GM21619 (cell line): ENCODE measurements around the gene SLC7A14.

Experiments used
- ATAC-seq: cut with Tn5 transposase; IDR thresholded peaks from one replicate; pipeline ENCODE4 v1.9.1; 2021; ENCODE audit not compliant: unreplicated experiment

SLC7A14 gene

DNA sequence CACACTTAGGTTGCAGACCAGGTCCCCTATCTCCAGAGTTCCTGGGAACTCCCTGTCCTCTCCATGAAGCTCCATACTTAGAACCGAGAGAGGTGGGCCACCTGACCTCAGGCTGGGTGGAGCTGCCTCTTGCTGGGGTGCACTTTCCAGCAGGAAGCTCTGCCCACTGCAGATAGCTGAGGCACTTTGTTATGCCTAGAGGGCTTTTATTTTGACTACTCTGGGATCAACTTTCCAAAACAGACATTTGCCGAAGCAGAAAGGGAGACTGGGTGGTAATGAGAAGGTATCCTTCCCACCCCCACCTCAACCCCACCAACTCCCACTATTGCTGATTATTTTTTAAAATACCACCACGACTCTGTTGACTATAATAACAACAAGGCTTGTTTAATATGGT, 112.5 kb downstream of the SLC7A14 start:
- ATAC-seq, result no peak

DNA sequence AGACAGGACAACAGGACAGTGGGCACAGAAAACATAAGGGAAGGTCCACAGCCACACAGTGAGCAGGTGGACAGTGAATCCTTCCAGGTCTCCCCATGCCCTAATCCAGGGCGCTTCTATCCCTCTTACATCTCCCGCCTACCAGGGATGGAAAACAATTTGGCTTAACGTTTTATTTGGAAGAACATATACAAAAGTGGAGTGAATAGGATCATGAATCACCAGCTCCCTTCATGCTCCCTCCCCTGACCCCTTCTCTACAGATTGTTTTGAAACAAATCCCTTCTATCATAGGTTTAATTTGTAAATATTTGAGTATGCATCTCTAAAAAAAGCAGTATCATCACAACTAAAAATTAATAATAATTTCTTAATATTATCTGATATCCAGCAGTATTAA, 114.7 kb downstream of the SLC7A14 start:
- no peak for ATAC-seq

DNA sequence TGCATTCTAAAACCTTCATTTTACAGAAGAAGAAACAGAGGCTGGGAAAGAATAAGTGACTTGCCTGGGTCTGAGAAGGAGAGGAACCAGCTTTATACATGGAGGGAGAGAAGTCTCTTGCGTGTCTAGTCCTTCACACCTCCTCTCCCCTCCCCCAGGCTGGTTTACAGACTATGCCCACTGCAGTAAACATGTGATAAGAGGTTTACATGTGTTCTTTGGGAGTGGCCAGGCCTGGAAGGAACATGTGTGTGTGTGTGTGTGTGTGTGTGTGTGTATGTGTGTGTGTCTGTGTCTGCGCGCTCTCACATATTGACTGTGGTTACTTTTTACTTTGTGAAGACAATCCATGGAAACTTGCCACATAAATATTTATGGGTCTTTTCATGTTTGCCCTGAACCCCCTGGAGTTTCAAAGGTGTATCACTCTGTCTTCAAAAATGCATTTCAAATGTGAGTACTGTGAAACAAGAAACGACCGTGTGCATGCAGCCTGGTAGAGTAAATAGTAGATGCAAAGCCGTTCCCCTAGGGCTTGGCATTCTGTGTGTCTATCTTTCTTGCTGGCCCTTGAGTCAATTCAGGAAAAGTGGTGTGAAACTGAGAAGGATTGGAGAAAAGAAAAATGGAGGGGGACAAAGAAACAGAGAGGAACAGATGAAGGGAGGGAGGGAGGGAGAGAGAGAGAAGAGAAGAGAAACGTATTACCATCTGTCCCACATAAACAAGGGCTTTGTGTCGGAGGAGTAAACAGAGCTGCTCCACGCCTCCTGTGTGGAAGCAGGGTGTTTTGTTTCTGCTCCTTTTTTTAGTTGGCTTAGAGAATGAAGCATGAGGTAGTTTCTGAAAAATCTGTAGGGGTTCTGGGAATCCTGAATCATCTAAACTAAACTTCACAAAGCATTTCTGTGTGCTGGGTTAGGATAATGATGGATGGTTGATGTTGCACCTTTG, 115.5 kb downstream of the SLC7A14 start:
- no peak for ATAC-seq

DNA sequence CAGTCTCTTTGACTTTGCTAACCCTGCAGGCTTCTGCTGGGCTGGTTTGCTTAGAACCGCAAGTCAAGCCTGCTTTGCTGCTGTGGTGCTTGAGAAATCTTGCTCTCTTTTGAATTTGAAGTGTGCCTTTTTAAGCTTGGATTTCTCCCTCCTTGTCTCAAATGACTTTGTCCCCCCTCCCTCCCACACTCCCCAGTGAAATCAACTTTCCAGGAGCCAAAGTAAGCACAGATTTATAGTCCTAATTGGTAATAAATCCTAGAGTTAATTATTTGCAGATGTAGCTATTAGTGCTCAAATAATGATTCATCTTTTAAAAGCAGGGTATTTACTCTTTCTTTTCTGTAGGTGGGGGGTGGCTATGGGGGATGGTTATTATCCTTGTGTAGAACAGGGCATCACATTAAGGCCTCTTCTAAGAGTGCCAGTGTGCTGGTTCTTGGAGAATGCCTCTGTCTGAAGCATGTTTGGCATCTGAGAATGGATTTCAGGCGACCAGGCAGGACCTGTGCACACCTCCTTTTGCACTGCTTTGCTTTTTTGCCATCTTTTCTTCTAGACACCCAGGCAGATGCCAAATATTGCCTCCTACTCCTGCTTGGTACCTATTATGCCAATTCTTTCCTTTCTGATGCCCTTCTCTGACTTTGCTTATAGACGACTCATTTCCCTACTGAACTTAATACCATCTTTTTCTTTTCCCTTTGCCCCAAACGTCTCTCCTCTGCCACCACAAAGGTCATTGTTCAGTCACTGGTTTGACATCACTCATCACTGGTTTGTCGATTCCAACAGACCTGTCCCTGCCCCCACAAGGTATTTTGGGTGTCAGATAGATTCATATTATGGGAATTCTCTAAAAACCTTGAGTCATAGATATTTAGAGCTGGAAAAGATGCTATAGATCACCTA, 116.5 kb downstream of the SLC7A14 start:
- ATAC-seq, result no peak

DNA sequence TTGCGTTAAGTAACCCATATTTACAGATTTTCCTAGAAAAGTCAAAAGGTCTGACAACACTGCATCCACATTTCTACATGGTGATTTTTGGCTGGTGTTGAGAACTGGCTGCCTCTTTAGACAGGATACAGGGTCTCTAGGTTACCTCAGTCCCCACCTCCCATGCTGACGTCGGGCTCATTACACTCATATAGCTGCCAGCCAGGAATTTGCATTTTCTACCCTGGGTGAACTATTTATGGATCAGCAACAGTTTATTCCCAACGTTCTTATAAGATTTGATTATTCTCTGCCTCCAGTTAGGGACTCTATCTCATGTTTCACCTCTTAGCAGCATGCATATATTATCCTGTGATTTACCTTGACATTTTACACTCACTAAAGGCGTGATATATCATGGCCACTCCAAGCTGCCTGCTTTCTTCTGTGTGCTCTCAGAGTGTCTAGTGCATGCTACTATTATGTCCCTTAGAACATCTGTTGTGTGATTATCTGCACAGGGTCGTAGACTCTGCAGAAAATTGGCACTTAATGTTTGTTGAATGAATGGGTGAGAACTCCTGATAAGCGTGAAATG, 118.2 kb downstream of the SLC7A14 start:
- ATAC-seq, result no peak

DNA sequence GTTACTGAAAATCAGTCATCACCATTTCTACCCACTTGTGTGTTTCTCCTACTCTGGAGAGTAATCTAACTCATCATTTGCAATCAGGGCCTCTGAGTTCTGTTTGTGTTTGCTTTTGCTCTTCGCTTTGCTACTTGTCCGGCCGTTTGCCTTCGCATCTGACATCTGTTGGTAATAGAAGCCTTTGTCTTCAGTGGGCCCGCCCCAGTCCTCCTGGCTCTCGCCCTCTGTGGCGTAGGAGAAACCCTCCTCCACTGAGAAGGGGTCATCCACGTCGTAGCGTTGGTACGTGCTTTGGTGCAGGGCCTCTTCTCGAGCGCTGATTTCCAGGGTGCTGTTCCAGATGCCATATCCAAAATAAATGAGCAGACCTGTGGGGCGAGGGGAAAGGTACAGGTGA, 118.9 kb downstream of the SLC7A14 start:
- ATAC-seq, result no peak

DNA sequence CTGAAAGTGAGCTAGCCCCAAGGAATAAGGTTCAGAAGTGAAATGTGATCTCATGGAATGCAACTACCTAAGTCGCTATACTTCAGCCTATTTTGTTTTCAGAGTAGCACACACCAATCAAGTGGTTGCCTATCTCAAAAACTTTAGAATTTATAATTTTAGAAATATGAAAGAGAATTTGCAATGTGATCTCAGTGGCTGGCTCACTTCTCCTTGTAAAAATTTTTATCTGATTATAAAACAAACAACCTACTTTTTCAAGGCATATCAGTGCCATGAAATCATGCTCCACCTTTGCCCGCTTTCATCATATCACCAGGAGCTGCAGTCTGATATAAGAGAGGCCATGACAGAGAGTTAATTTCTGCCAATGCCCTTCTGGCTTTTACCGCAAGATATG, 119.9 kb downstream of the SLC7A14 start:
- no peak for ATAC-seq

DNA sequence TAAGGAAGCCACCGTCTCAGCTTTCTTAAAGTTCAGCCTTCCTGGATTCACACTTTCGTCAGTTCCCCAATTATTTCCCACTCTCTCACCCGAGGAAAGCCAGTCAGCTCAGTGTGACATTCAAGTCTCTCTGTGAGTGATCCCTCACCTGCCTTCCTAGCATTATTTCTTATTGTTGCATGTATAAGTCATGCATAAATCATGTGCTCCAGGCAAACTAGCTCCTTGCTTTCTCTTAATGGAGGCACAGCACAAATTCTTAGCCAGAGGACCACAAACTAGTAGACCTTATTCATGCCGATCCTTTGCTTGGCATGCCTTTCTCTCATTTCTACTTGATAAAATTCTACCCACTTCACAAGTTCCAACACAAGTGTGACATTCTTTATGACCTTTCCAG, 122.9 kb downstream of the SLC7A14 start:
- ATAC-seq, result no peak

DNA sequence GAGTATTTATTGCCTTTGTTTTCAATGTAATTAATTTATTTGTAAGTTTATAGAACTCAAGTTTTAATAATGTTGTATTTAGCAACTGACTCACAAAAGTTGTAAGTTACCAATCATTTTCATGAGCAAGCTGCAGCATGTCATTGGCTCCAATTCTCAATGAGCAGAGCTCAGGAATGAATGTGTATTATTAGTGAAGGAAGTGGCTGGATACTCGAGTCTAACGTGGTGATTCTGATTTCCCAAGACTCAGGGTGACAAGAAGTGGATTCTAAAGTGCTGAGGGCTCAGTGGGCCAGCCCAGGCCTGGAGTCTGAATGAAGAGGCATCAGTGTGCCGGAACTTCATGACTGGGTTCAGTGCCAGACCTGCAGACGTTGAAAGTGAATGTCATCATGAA, 127.6 kb downstream of the SLC7A14 start:
- ATAC-seq, result no peak

DNA sequence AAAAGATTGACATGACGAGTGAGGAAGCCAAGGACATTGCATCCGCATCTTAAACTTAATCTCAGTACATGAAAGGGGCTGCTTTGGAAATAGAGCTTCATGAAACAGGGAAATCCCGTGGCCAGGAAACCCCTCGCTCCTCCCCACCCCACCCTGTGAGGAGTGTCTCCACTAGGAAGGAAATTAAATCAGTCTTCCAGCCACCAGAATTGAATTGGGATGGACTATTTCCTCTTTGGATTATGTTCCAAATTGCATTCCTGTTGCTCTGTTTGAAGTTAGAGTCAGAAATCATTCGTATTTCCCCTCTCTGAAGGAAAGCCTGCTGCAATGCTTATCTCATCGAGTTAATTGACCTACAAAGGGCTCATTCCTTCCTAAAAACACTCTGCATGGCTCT, 131.4 kb downstream of the SLC7A14 start:
- ATAC-seq, result no peak

DNA sequence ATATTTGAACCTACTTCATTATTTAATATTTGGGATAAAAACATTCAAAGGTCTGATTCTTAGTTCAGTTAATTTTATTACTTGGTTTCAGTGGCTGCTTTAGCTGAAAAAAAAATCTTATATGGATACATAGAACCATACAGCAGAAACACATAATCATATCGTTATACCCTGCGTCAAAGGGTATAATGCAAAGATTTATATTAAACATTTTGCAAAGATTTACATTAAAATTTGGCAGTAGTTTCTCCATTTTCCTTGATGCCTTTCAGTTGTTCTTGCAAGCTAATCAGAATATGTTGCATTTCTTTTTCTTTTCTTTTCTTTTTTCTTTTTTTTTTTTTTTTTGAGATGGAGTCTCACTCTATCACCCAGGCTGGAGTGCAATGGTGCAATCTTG, 135.8 kb downstream of the SLC7A14 start:
- ATAC-seq, result no peak

DNA sequence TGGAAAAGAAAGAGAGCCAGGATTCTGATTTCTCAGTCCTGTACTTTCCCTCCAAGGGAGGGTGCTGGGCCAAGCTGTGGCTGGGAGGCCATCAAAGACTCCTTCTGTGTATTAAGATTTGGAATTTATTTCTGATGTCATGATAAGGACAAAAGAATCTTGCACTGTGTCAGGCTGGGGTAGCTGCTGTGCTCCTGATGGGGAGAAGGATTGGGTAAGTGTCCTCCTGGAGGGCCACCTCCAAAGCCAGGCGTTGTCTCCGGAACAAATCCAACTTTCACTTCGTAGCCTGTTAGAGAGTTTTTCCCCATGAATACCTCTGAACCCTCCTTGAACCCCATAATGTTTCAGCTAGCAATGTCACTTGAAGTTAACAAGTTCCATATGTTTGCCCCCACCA, 137.3 kb downstream of the SLC7A14 start:
- ATAC-seq, result no peak

DNA sequence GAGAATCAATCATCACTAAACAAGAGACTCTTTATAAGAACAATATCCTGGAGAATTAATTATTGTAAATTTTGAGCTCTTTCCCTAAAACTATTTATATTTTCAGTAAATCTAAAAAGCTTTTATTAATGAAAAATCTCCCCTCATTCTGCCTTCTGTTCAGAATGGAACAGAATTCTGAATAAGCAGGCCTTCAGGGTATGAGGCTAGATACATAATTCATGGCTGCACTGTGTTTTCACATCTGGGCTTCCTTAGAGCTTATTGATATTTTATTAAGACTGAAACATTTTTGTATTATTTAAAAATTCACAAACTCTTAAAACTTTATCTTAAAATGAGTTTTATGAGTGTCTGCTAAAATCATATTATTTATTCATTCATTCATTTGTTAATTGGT, 142.4 kb downstream of the SLC7A14 start:
- no peak for ATAC-seq

DNA sequence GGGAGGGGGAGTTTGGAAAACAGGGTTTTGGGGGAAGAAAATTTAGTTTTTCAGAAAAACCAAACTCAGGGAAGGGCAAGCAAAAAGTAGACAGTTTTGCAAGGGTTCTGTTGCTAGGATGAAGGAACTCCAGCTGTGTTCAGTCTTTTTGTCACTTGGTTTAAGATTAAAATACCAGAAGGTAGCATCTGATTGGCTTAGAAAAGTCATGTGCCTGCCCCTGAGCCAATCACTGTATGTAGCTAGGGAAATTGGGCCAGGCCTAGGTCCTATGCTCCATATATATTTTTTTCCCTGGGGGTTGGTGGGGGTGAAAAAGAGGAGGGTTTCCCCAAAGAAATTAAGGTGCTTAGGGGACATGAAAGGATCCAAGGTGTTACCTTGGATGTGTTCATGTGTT, 142.9 kb downstream of the SLC7A14 start:
- no peak for ATAC-seq

DNA sequence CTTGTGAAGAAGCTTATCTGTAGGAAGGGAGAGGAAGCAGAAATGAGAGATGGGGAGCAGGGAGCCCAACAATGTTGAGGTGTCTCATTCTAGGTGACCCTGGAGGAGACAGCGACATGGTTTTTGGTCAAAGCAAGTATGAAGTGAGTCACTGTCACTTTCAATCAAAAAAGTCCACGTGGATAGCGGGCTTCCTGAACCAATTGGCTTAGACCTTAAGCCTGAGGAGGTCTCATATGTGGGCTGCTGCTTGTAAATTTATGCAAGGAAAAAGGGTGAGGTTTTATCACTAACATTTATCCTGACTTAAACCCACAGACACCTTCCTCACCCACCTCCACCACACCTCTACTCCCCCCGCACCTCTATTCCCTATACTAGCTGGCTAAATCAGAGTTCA, 144.5 kb downstream of the SLC7A14 start:
- no peak for ATAC-seq

DNA sequence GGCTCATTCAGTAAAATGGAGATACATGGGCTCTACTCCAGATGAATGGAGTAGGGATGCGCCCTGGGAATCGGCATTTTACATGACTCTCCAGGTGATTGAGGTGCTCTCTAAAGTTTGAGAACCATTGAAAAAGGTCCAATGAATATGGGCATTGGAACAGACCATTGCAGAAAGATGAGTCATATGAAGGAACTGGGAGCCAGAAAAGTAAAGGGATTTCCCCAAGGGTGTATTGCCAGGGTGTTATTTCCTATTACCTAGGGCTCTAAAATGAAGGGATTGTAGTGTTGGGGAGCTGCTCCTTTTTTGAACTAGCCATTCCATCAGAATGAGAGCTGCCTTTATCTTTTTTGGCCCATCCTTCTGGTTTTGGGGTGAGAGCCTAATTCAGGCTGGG, 145.5 kb downstream of the SLC7A14 start:
- ATAC-seq, result no peak

DNA sequence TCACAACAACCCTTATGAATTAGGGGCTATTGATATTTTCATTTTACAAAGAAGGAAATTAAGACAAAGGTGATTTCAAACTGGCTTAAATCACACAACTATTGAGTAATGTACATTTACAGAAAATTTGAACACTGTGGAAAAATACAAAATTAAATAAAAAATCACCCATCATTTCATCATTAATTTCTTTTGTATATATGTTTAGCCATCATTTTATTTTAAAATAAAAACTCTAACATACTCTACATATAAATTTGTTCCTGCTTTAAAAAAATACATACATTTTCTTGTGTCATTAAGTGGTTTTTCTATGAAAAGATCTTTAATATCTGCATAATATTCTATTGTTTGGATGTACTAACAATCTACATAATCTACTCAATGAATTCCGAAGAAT, 147.0 kb downstream of the SLC7A14 start:
- ATAC-seq, result no peak

DNA sequence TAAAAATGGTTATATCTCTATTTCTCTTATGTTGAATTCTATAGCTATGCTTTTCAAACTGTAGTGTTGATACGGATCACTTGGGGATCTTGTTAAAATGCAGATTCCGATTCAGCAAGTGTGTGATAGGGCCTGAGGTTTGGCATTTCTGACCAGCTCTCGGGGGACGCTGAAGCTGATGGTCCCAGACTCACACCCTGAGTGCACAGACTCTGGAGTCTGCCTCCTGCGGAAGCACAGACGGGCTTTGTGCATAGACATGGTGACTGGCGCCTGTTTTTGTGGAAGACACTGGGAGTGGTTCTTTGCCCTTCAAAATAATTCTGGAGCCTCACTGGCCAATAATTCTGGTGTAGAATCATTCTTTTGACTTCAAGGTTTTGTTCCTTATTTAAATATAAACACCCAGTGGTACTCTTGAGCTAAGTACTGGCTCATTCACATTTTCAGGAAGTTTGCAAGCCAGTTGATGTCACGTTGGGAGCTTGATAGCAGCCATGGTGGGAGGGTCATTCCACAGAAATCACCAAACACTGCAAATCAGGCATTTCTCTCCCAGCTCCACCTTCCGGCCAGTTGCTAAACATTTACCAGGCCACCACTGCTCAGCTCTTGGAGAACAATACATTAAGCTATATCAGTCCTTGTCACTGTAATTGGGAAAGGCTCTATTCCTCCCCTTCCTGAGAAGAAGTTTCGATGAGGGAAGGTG, 148.0 kb downstream of the SLC7A14 start:
- no peak for ATAC-seq

DNA sequence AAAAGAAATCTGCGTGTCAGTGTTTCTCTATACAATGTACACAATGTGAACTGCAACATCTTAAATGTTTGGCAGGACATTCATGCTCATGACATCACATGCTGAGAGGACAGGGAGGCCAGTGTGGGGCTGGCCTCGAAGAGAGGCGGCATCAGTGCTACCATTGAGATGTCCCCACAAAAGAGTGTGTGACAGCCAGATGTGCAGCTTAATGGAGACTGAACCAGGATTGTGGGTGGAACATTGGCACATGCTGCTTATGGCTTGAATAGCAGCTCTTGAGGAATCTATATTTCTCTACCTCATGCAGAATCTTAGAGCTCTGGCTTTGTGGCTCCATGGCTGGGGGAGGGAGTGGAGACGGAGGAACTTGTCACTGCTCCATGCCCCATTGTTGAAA, 148.7 kb downstream of the SLC7A14 start:
- no peak for ATAC-seq

DNA sequence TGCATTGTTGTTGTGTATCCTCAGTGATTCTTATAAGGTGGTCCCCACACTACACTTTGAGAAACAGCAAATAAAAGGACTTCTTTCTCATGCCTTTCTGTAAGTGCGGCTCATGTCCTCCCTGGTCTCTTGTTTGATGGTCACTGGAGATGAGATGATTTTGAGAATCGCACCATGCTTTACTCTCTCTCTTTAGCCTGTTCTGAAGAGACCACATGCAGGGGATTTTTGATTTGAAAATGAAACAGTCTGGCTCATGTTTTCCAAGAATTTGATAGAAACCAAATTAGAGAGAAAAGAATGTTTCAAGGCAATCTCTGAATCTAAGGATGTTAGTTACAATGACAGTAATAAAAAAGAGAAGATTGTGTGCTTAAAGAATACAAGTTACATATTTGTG, 149.2 kb downstream of the SLC7A14 start:
- no peak for ATAC-seq

DNA sequence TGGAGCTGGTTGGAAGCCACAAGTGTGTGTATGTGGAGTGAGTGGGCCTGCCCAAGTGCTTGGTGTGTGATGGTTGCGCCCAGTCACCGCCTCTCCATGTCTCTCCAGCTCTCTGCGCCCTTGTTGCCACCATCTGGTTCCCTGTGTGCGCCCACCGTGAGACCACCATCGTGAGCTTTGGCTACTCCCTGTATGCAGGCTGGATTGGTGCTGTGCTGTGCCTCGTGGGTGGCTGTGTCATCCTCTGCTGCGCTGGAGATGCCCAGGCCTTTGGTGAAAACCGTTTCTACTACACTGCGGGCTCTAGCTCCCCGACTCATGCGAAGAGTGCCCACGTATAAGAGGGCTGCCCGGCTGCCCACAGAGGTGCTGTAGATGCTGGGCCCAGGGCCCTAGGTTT, 153.5 kb downstream of the SLC7A14 start:
- ATAC-seq, result no peak
